K562 treated with DMSO at 1 percent for 4 hours (cell line): ENCODE measurements around the gene FCRL3. TPM values are rescaled to one million over a fixed set of nuclear protein-coding genes. Genes with fewer than 3 reads are reported as not detected.

ENCODE experiments used
- total RNA-seq: library from RNA; unstranded; fragments of 300-600 nt; gene quantifications from 2 replicates; pipeline ENCODE4 v1.2.3, GENCODE V29; 2022; ENCODE audit not compliant: insufficient read depth

Gene FCRL3
- total RNA-seq = not detected in 2 replicates

DNA sequence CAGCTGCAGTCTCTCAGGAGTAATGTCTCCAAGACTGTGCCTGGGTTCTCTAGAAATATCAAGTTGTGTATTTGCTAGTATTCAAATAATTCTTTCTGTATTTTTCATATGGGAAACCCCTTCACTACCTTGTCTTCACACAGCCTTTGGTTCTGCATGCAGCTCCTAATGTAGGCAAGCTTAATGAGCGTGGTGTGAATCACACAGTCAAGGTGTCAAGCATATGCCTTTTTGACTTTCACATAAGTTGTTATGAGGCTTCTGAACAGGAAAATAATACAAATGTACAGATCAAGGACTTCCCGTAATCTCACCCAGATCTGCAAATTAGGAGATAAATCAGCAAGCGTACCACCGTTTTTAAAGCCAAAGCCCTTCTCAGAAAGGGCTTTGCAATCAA lies at the start of gene FCRL3:
Gene FCRL3, minus strand, starts transcription at position 38 of the 400 bp plus-strand sequence. CDS start 280 bp downstream, outside the sequence.

Other genes starting within 250 kb of the FCRL3 start
- not detected in 2 replicates for gene FCRL5, start 148.3 kb downstream of the FCRL3 start, total RNA-seq
- not detected in 2 replicates for gene FCRL4, start 102.7 kb downstream of the FCRL3 start, total RNA-seq
- gene FCRL2, start 76.4 kb upstream of the FCRL3 start, total RNA-seq = not detected in 2 replicates
- not detected in 2 replicates for gene FCRL1, start 119.4 kb upstream of the FCRL3 start, total RNA-seq
- gene CD5L, start 141.0 kb upstream of the FCRL3 start, total RNA-seq = not detected in 2 replicates